GM21737 (cell line): ENCODE data around the gene WFDC11.

Experiments used
- ATAC-seq: cut with Tn5 transposase; IDR thresholded peaks from one replicate; pipeline ENCODE4 v1.9.1; 2021; ENCODE audit warnings: mild to moderate bottlenecking, moderate library complexity; ENCODE audit not compliant: unreplicated experiment

WFDC11 gene

GRCh38 chr20:45629496-45630100 lies 40.4 kb downstream of the WFDC11 start, which contains the start of gene WFDC10A:
Gene WFDC10A (plus strand): TSS chr20:45629739. CDS start chr20:45629814, 75 bp downstream.
- ATAC-seq = no peak

GRCh38 chr20:45626540-45626939 lies 43.5 kb downstream of the WFDC11 start:
- ATAC-seq = no peak

- ATAC-seq = no peak
These were observed 48.4 kb downstream of the WFDC11 start for GRCh38 chr20:45621593-45621992.

GRCh38 chr20:45617591-45617990 lies 52.4 kb downstream of the WFDC11 start:
- no peak for ATAC-seq

- ATAC-seq = no peak
These were observed 57.7 kb downstream of the WFDC11 start for GRCh38 chr20:45612314-45612713.

- ATAC-seq = no peak
These were observed 59.0 kb downstream of the WFDC11 start for GRCh38 chr20:45611054-45611453.

GRCh38 chr20:45607810-45608209 lies 62.2 kb downstream of the WFDC11 start:
- no peak for ATAC-seq
